SK-N-SH (cell line): ENCODE measurements around the gene LRP5. TPM values are rescaled to one million over a fixed set of nuclear protein-coding genes. Genes with fewer than 3 reads are reported as not detected.

Experiments used
- CTCF ChIA-PET: fragments of 300-600, 350-600 bp; formaldehyde crosslinking; extraction: SDS; loops from one replicate; lab custom pipeline; 2021; lab: Yijun Ruan, JAX
- POLR2A ChIA-PET: fragments of 350-600 bp; sonication (Branson Sonifier 250); formaldehyde crosslinking; extraction: SDS; loops from one replicate; lab custom pipeline; 2020; ENCODE audit warnings: antibody characterized with exemption, inconsistent platforms; lab: Yijun Ruan, JAX
- DNase-seq: peaks from one replicate; pipeline ENCODE4 v3.0.0; 2012
- H2AFZ ChIP-seq: fragments of 200-600 bp; sonication (generic); 2 replicates; pipeline ENCODE4 v1.8.1; 2016; ENCODE audit warnings: antibody characterized with exemption, mild to moderate bottlenecking, low read depth
- H3F3A ChIP-seq: fragments of 200-600 bp; sonication (generic); replicated peaks from 2 replicates; pipeline ENCODE3; 2016; ENCODE audit warnings: antibody characterized with exemption, mild to moderate bottlenecking; ENCODE audit not compliant: insufficient read depth
- H3K27ac ChIP-seq, 2 experiments: fragments of 200-500 bp in 1 of 2; fragments of 200-600 bp in 1 of 2; sonication (Bioruptor generic) in 1 of 2; sonication (generic), shearing (Covaris generic) in 1 of 2; 2 replicates each; pipeline versions ENCODE4 v1.5.1 to v1.6.1; 2014 to 2016; ENCODE audit warnings: low read depth in 2 of 2, inconsistent platforms in 1 of 2, low read length in 1 of 2, mild to moderate bottlenecking in 1 of 2, mixed read lengths in 1 of 2
- H3K27me3 ChIP-seq: fragments of 200-600 bp; sonication (generic), shearing (Covaris generic); 2 replicates; pipeline ENCODE4 v1.6.1; 2016; ENCODE audit warnings: mixed run types; ENCODE audit not compliant: insufficient read depth
- H3K36me3 ChIP-seq, 2 experiments: fragments of 200-500 bp in 1 of 2; fragments of 200-600 bp in 1 of 2; sonication (Bioruptor generic) in 1 of 2; sonication (generic) in 1 of 2; replicated peaks in 1 of 2; 2 replicates each; pipeline versions ENCODE3 to v1.5.1; 2014 to 2016; ENCODE audit warnings: low read length in 1 of 2, mild to moderate bottlenecking in 1 of 2; ENCODE audit not compliant: insufficient read depth in 2 of 2, control insufficient read depth in 1 of 2
- H3K4me1 ChIP-seq, 2 experiments: fragments of 200-500 bp in 1 of 2; fragments of 200-600 bp in 1 of 2; sonication (Bioruptor generic) in 1 of 2; sonication (generic), shearing (Covaris generic) in 1 of 2; 2 replicates each; pipeline versions ENCODE4 v1.5.1 to v1.6.1; 2014 to 2016; ENCODE audit warnings: low read depth in 1 of 2, low read length in 1 of 2, mixed run types in 1 of 2; ENCODE audit not compliant: insufficient read depth in 2 of 2, control insufficient read depth in 1 of 2
- H3K4me2 ChIP-seq: fragments of 200-600 bp; sonication (generic), shearing (Covaris generic); 2 replicates; pipeline ENCODE4 v1.6.1; 2017; ENCODE audit warnings: mixed run types
- H3K4me3 ChIP-seq, 2 experiments: fragments of 200-500 bp in 1 of 2; fragments of 200-600 bp in 1 of 2; sonication (Bioruptor generic) in 1 of 2; sonication (generic), shearing (Covaris generic) in 1 of 2; 2 replicates each; pipeline versions ENCODE4 v1.5.1 to v1.8.1; 2014 to 2016; ENCODE audit warnings: low read depth in 2 of 2, inconsistent platforms in 1 of 2, low read length in 1 of 2, mild to moderate bottlenecking in 1 of 2, mixed read lengths in 1 of 2, moderate library complexity in 1 of 2
- H3K79me2 ChIP-seq: fragments of 200-600 bp; sonication (generic); 2 replicates; pipeline ENCODE4 v1.8.1; 2017; ENCODE audit warnings: mild to moderate bottlenecking; ENCODE audit not compliant: insufficient read depth
- H3K9ac ChIP-seq: fragments of 200-600 bp; sonication (generic); 2 replicates; pipeline ENCODE4 v1.6.1; 2017; ENCODE audit warnings: mixed run types
- H3K9me2 ChIP-seq: fragments of 200-600 bp; sonication (generic); 2 replicates; pipeline ENCODE4 v1.6.1; 2017; ENCODE audit warnings: mixed run types
- H3K9me3 ChIP-seq: fragments of 200-600 bp; sonication (generic); 2 replicates; pipeline ENCODE4 v1.6.1; 2017; ENCODE audit warnings: mixed run types, mild to moderate bottlenecking, moderate library complexity
- H4K20me1 ChIP-seq: fragments of 200-600 bp; sonication (generic); 2 replicates; pipeline ENCODE4 v1.6.1; 2017; ENCODE audit warnings: mild to moderate bottlenecking, mixed run types; ENCODE audit not compliant: insufficient read depth
- EP300 ChIP-seq, 2 experiments: IDR thresholded peaks; 2 replicates each; pipeline versions ENCODE4 v1.4.0 to v1.6.1; 2012; ENCODE audit warnings: borderline replicate concordance in 1 of 2, low read depth in 1 of 2, low read length in 1 of 2
- FOSL2 ChIP-seq: IDR thresholded peaks from 2 replicates; pipeline ENCODE4 v1.4.0; 2012; ENCODE audit warnings: low read depth, mild to moderate bottlenecking, moderate library complexity, borderline replicate concordance
- FOXM1 ChIP-seq: IDR thresholded peaks from 2 replicates; pipeline ENCODE4 v1.4.0; 2012; ENCODE audit warnings: low read depth, mild to moderate bottlenecking
- GABPA ChIP-seq: IDR thresholded peaks from 2 replicates; pipeline ENCODE4 v1.4.0; 2012; ENCODE audit warnings: low read depth, mild to moderate bottlenecking
- GATA2 ChIP-seq: sonication (generic); formaldehyde crosslinking; IDR thresholded peaks from 2 replicates; pipeline ENCODE4 v1.5.0; 2020; ENCODE audit warnings: mild to moderate bottlenecking, missing genetic modification reagents
- MEF2A ChIP-seq: IDR thresholded peaks from 2 replicates; pipeline ENCODE4 v1.4.0; 2012; ENCODE audit warnings: low read depth, borderline replicate concordance
- RAD21 ChIP-seq: IDR thresholded peaks from 2 replicates; pipeline ENCODE4 v1.6.1; 2012; ENCODE audit warnings: mild to moderate bottlenecking, low read length
- RCOR1 ChIP-seq: fragments of 150-350 bp; IDR thresholded peaks from 2 replicates; pipeline ENCODE4 v1.6.1; 2017; ENCODE audit warnings: antibody characterized with exemption, low read length
- SIN3A ChIP-seq: IDR thresholded peaks from 2 replicates; pipeline ENCODE4 v1.6.1; 2012; ENCODE audit warnings: low read depth, mild to moderate bottlenecking, low read length, moderate library complexity, borderline replicate concordance
- SMC3 ChIP-seq: IDR thresholded peaks from 2 replicates; pipeline ENCODE4 v1.6.1; 2012; ENCODE audit warnings: low read depth, low read length, improper control_type of control experiment
- USF1 ChIP-seq: IDR thresholded peaks from 2 replicates; pipeline ENCODE4 v1.4.0; 2012; ENCODE audit warnings: low read depth, borderline replicate concordance
- WGBS: methylation state at CpG from one replicate; pipeline ENCODE4 v1.1.6; 2017; ENCODE audit warnings: low lambda C conversion rate; 5-methylcytosine and 5-hydroxymethylcytosine counted together
- polyA plus RNA-seq, 3 experiments: library from polyadenylated mRNA; depleted of rRNA; stranded (reverse); fragments of >200 nt; gene quantifications; 2 replicates each; pipeline ENCODE4 v1.2.3, GENCODE V29; 2012
- TF ChIP-seq, protein P1 (sequence below): IDR thresholded peaks from 2 replicates; pipeline ENCODE4; 2012
- TF ChIP-seq, protein P2 (sequence below): fragments of 200-600 bp; sonication (generic); IDR thresholded peaks from 2 replicates; pipeline ENCODE4 v1.6.1; 2017; ENCODE audit warnings: antibody characterized with exemption, mild to moderate bottlenecking, moderate library complexity

Gene LRP5
- polyA plus RNA-seq, 1 of the 3 experiments (the other 2 are of a cell fraction) = 15.0 TPM

GRCh38 chr11:68495220-68495729, 182.9 kb downstream of the LRP5 start:
- Histone ChIP-seq H3K27ac (no peak overlapping the region), H3K9ac (no peak overlapping the region), H3F3A (peaks cover 3% of the 10 kb centered on the region), H3K36me3 (peaks cover 0 to 5% of the 10 kb centered on the region in 2 experiments), H3K4me2 (no peak overlapping the region), H3K27me3 (no peaks in the 10 kb centered on the region), H4K20me1 (peaks cover 96% of the 10 kb centered on the region), H3K9me3 (no peaks in the 10 kb centered on the region), H3K79me2 (peaks cover 100% of the 10 kb centered on the region), H3K4me1 (peaks cover 3 to 9% of the 10 kb centered on the region in 2 experiments; a peak in 2 of 4 replicates), H3K4me3 (no peak overlapping the region), H2AFZ (no peak overlapping the region), H3K9me2 (no peaks in the 10 kb centered on the region)
- TF ChIP-seq USF1 = no peak
- TF ChIP-seq, protein P1, sequence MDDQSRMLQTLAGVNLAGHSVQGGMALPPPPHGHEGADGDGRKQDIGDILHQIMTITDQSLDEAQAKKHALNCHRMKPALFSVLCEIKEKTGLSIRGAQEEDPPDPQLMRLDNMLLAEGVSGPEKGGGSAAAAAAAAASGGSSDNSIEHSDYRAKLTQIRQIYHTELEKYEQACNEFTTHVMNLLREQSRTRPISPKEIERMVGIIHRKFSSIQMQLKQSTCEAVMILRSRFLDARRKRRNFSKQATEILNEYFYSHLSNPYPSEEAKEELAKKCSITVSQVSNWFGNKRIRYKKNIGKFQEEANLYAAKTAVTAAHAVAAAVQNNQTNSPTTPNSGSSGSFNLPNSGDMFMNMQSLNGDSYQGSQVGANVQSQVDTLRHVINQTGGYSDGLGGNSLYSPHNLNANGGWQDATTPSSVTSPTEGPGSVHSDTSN = no peak
- DNase-seq = no peak
- 83% methylated on average over 3 of the region's 3 CpGs for WGBS
- POLR2A ChIA-PET = no interaction called here
- CTCF ChIA-PET = interaction anchor here (0.7 to 1.0 kb wide), 3 partner anchors 9 to 14 kb away, joined by 3 to 5 read pairs (median 4); no protein-coding TSS in a partner anchor

DNA sequence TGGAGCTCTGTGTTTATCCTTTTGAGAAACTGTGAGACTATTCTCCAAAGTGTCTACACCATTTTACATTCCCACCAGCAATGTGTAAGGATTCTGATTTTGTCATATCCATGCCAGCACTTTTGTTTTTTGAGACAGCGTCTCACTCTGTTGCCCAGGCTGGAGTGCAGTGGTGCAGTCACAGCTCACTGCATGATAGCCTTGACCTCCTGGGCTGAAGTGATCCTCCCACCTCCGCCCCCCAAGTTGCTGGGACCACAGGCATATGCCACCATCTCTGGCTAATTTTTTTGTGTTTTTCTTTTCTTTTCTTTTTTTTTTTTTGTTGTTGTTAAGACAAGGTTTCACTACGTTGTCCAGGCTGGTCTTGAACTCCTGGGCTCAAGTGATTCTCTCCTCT, 183.5 kb downstream of the LRP5 start:
- Histone ChIP-seq H3K9me2 (no peaks in the 10 kb centered on the region), H3K27ac (no peak overlapping the region), H3K4me2 (no peak overlapping the region), H3K79me2 (peaks cover 100% of the 10 kb centered on the region), H3F3A (peaks cover 3% of the 10 kb centered on the region), H4K20me1 (peaks cover 96% of the 10 kb centered on the region), H3K9me3 (no peaks in the 10 kb centered on the region), H3K36me3 (peaks cover 0 to 5% of the 10 kb centered on the region in 2 experiments), H3K9ac (no peak overlapping the region), H3K4me1 (peaks cover 3 to 9% of the 10 kb centered on the region in 2 experiments; a peak in 2 of 4 replicates), H3K27me3 (no peaks in the 10 kb centered on the region)
- DNase-seq = no peak
- WGBS = 97% methylated on average over 3 of the region's 3 CpGs
- TF ChIP-seq SIN3A = no peak
- no peak for TF ChIP-seq SMC3
- TF ChIP-seq RAD21 = no peak
- TF ChIP-seq, protein P1 = no peak
- TF ChIP-seq, protein P2, sequence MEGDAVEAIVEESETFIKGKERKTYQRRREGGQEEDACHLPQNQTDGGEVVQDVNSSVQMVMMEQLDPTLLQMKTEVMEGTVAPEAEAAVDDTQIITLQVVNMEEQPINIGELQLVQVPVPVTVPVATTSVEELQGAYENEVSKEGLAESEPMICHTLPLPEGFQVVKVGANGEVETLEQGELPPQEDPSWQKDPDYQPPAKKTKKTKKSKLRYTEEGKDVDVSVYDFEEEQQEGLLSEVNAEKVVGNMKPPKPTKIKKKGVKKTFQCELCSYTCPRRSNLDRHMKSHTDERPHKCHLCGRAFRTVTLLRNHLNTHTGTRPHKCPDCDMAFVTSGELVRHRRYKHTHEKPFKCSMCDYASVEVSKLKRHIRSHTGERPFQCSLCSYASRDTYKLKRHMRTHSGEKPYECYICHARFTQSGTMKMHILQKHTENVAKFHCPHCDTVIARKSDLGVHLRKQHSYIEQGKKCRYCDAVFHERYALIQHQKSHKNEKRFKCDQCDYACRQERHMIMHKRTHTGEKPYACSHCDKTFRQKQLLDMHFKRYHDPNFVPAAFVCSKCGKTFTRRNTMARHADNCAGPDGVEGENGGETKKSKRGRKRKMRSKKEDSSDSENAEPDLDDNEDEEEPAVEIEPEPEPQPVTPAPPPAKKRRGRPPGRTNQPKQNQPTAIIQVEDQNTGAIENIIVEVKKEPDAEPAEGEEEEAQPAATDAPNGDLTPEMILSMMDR = no peak
- TF ChIP-seq USF1 = no peak
- TF ChIP-seq FOXM1 = no peak
- no peak for TF ChIP-seq MEF2A
- TF ChIP-seq FOSL2 = no peak
- no peak for TF ChIP-seq GABPA
- TF ChIP-seq RCOR1 = no peak
- no peak for TF ChIP-seq EP300 (IDR thresholded peaks at IDR 0.05; ENCODE audit: borderline replicate concordance in 1 of 2, low read depth in 1 of 2, low read length in 1 of 2)
- no peak for TF ChIP-seq GATA2 (CRISPR knock-in tag)
- TF ChIP-seq, all 33 proteins: peak for 0
- Histone ChIP-seq H3K4me3 (no peak overlapping the region), H2AFZ (no peak overlapping the region)
- POLR2A ChIA-PET = no interaction called here
- CTCF ChIA-PET = interaction anchor here (0.9 kb wide), 1 partner anchor 20 kb away, joined by 3 read pairs; no protein-coding TSS in a partner anchor
